HG03097 (cell line): ENCODE measurements around the gene RAB3C.

Experiments used
- ATAC-seq: cut with Tn5 transposase; IDR thresholded peaks from one replicate; pipeline ENCODE4 v1.9.1; 2021; ENCODE audit not compliant: unreplicated experiment, low FRiP score

The RAB3C gene

DNA sequence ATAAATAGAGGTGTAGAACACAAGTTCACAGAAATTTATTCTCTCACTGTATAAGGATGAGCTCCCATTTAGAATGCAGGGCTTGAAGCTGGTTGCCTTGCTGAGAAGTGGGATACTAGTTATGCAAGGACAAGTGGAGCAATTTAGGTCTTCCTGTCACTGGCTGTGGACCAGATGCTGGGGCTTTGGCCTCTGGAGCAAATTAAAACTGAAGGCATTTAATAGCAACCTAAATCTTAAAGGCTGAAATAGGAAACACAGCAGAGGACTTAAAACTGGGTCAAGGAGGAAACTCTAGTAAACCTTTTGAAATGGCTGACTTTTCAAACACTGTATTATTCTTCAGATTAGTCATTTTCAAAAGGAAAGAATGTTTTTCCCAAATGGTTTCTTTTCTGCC lies 319.4 kb downstream of the RAB3C start:
- no peak for ATAC-seq

GRCh38 chr5:58902765-58903164 lies 319.9 kb downstream of the RAB3C start:
- no peak for ATAC-seq

- ATAC-seq, result no peak
These were observed 321.9 kb downstream of the RAB3C start for GRCh38 chr5:58904737-58905136.

- no peak for ATAC-seq
These were observed 323.1 kb downstream of the RAB3C start for GRCh38 chr5:58905944-58906343.
